NOMO-1 treated with DMSO at 0.1 percent for 48 hours (cell line): ENCODE data around the gene COX8C.
"Not testable (repeated sequence)": the region's sequence is repeated elsewhere in the genome, so short reads cannot be mapped to it uniquely, and the experiment has no call there.

ENCODE experiments used
- DNase-seq: peaks from one replicate; lab custom pipeline; 2025; ENCODE audit not compliant: unreplicated experiment; lab: John Stamatoyannopoulos, UW

COX8C gene

GRCh38 chr14:93368996-93369712, 22.2 kb downstream of the COX8C start:
- peak; percentile 80 for DNase-seq

DNA sequence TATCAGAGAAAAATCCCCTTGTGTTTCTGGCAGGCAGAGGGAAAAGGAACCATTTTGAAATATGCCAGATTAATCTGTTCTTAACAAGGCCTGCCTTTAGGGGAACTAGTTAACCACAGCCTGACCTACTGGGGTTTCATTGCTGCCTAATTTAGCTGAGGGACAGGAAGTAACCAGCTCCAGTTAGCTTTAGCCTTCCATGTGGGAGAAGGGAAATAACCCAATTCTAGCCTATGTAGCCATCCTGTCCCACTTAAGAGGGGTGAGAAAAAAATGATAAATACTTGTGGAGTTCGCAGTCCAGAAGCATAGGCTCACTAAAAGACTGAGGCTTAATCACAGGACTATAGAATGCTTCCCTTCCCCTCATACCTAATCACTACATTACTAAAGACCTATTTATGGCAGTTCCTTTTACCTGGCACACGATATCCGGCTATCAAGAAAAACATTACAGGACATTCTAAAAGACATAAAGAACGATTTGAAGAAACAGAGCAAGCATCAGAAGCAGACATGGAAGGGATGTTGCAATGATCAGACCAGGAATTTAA, 22.8 kb downstream of the COX8C start:
- peak; percentile 92 for DNase-seq

DNA sequence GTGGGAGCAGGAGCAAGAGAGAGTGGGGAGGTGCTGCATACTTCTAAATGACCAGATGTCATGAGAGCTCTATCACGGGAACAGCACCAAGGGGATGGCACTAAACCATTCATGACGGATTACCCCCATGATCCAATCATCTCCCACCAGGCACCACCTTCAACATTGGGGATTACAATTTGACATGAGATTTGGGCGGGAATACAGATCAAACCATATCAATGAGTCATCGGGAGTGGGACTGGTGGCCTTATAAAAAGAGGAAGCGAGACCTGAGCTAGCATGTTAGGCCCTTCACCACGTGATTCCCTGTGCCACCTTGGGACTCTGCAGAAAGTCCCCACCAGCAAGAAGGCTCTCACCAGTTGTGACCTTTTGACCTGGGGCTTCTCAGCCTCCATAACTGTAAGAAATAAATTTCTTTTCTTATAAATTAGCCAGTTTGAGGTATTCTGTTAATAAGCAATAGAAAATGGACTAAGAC, 28.7 kb downstream of the COX8C start:
- peak; percentile 93 for DNase-seq

DNA sequence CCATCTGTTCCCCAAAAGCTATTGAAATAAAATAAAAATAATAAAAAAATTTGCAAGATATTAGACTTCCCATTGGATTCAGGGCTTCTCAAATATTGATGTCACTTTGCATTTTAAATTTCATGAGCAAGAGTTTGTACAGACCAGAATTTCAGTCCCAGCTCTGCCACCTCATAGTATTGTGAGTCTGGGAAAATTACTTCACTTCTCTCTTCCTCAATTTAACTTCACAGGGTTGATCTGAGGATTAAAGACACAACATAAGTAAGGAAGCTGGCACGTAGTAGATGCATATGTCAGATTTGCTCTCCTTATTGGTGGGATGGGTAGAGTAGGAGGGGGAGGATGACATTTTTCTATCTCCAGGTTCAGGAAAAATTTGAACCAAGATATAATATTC, 32.8 kb downstream of the COX8C start:
- DNase-seq, result peak; percentile 80

DNA sequence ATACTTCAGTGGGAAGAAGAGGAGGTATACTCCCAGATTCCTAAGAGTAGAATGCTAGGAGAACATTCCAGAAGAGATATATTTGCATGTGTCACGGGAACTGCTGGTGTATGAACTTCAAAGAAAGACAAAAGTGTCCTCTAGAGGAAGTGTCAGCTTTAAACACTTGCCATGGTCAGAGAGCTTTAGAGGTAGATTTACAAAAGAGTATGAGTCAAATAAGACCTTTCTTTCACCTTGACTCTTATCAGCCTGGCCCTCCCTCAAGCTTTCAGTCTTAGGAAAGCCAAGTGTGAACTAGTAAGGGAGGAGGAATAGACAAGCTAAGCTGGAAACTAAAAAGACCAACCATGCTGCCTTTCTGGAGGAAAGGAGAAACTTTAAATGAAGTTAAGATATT, 34.7 kb downstream of the COX8C start:
- no peak for DNase-seq

GRCh38 chr14:93384256-93384655, 37.3 kb downstream of the COX8C start:
- DNase-seq, result not testable (repeated sequence)

DNA sequence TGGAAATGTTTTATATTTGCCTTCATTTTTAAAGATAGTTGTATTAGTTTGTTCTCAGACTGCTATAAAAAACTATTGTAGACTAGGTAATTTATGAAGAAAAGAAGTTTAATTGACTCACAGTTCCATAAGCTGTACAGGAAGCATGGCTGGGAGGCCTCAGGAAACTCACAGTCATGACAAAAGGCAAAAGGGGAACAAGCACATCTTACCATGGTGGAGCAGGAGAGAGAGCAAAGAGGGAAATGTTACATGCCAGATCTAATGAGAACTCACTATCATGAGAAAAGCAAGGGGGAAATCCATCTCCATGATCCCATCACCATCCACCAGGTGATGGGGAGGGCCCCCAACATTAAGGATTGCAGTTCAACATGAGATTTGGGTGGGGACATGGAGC, 48.2 kb downstream of the COX8C start:
- DNase-seq, result peak; percentile 82

DNA sequence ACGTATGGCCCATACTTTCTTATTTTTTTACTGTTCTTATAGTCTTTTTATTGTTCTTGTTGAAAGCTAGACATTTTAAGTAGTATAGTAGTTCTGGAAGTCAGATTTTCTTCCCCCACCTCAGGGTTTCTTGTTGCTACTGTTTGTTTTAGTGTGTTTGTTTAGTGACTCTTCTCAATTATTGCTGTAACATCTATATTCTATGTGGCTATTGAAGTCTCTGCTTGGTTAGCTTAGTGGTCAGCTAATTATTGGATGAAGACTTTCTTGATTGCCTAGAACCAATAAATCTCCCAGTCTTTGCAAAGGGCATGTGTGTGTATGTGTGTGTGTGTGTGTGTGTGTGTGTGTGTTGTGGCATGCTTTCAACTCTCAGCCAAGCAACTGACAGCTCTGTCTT, 49.5 kb downstream of the COX8C start:
- no peak for DNase-seq
